HEK293 (cell line): Measurements from ENCODE around the gene AIF1.

Experiments used
- CTCF ChIA-PET: fragments of 350-600 bp; formaldehyde crosslinking; extraction: SDS; loops from one replicate; lab custom pipeline; 2021; ENCODE audit warnings: antibody characterized with exemption; lab: Yijun Ruan, JAX
- POLR2A ChIA-PET: fragments of 300-600 bp; formaldehyde crosslinking; extraction: SDS; loops from one replicate; lab custom pipeline; 2020; ENCODE audit warnings: antibody characterized with exemption, inconsistent platforms; lab: Yijun Ruan, JAX
- H3K27ac ChIP-seq: fragments of 200-500 bp; sonication (Bioruptor generic); 2 replicates; pipeline ENCODE4 v1.5.1; 2014; ENCODE audit warnings: low read depth, low read length, control low read depth, inconsistent platforms; ENCODE audit errors: extremely low read depth
- H3K36me3 ChIP-seq, 2 experiments: fragments of 200-500 bp in 1 of 2; sonication (Bioruptor generic) in 1 of 2; 1 replicate in 1 of 2; 2 replicates in 1 of 2; pipeline ENCODE4 v1.5.1; 2014 to 2017; ENCODE audit warnings: inconsistent platforms in 2 of 2, low read length in 2 of 2; ENCODE audit not compliant: control insufficient read depth in 2 of 2, insufficient read depth in 1 of 2
- H3K4me1 ChIP-seq: fragments of 200-500 bp; sonication (Bioruptor generic); 2 replicates; pipeline ENCODE4 v1.5.1; 2014; ENCODE audit warnings: mild to moderate bottlenecking, low read length, inconsistent platforms; ENCODE audit not compliant: control insufficient read depth, insufficient read depth
- H3K4me3 ChIP-seq: 2 replicates; pipeline ENCODE4 v1.5.1; 2011; ENCODE audit warnings: low read depth, mild to moderate bottlenecking, control low read depth, low read length, moderate library complexity
- H3K9me3 ChIP-seq: fragments of 200-500 bp; sonication (Bioruptor generic); 2 replicates; pipeline ENCODE4 v1.5.1; 2014; ENCODE audit warnings: low read depth, low read length, inconsistent platforms; ENCODE audit not compliant: control insufficient read depth, insufficient read depth
- BCL11A ChIP-seq: fragments of 450-650 bp; formaldehyde crosslinking; IDR thresholded peaks from 2 replicates; pipeline ENCODE4 v1.5.1; 2016; ENCODE audit warnings: low read depth, missing biosample characterization, missing genetic modification characterization
- IKZF3 ChIP-seq: fragments of 450-650 bp; IDR thresholded peaks from 2 replicates; pipeline ENCODE4 v1.5.0; 2018; ENCODE audit warnings: missing biosample characterization, mild to moderate bottlenecking, missing genetic modification characterization, moderate library complexity
- INSM2 ChIP-seq: fragments of 450-650 bp; formaldehyde crosslinking; IDR thresholded peaks from 2 replicates; pipeline ENCODE4 v1.5.1; 2016; ENCODE audit warnings: missing biosample characterization, missing genetic modification characterization
- MYNN ChIP-seq: fragments of 450-650 bp; formaldehyde crosslinking; IDR thresholded peaks from 2 replicates; pipeline ENCODE4 v1.5.1; 2016; ENCODE audit warnings: missing biosample characterization, missing genetic modification characterization, borderline replicate concordance
- REST ChIP-seq: fragments of 450-650 bp; formaldehyde crosslinking; IDR thresholded peaks from 2 replicates; pipeline ENCODE4 v1.5.1; 2016; ENCODE audit warnings: missing biosample characterization, missing genetic modification characterization
- SCRT2 ChIP-seq: fragments of 450-650 bp; formaldehyde crosslinking; IDR thresholded peaks from 2 replicates; pipeline ENCODE4 v1.5.1; 2016; ENCODE audit warnings: missing biosample characterization, missing genetic modification characterization
- ZBTB17 ChIP-seq: fragments of 450-650 bp; formaldehyde crosslinking; IDR thresholded peaks from 2 replicates; pipeline ENCODE4 v1.5.1; 2016; ENCODE audit warnings: missing biosample characterization, missing genetic modification characterization
- ZBTB44 ChIP-seq: fragments of 450-650 bp; IDR thresholded peaks from 2 replicates; pipeline ENCODE4 v1.5.1; 2018; ENCODE audit warnings: missing biosample characterization, mild to moderate bottlenecking, missing genetic modification characterization
- ZBTB48 ChIP-seq: fragments of 450-650 bp; formaldehyde crosslinking; IDR thresholded peaks from 2 replicates; pipeline ENCODE4 v1.5.1; 2016; ENCODE audit warnings: missing biosample characterization, missing genetic modification characterization
- ZBTB8A ChIP-seq: fragments of 450-650 bp; formaldehyde crosslinking; IDR thresholded peaks from 2 replicates; pipeline ENCODE4 v1.5.1; 2016; ENCODE audit warnings: missing biosample characterization, missing genetic modification characterization
- ZFHX2 ChIP-seq: fragments of 450-650 bp; formaldehyde crosslinking; conservative IDR thresholded peaks from 2 replicates; pipeline ENCODE4 v1.5.1; 2016; ENCODE audit warnings: missing biosample characterization, missing genetic modification characterization
- ZNF214 ChIP-seq: fragments of 450-650 bp; formaldehyde crosslinking; IDR thresholded peaks from 2 replicates; pipeline ENCODE4 v1.5.1; 2017; ENCODE audit warnings: missing biosample characterization, mild to moderate bottlenecking, missing genetic modification characterization, borderline replicate concordance
- ZNF341 ChIP-seq: fragments of 450-650 bp; formaldehyde crosslinking; IDR thresholded peaks from 2 replicates; pipeline ENCODE4; 2016; ENCODE audit warnings: low read depth, missing biosample characterization, missing genetic modification characterization
- ZNF404 ChIP-seq: fragments of 450-650 bp; formaldehyde crosslinking; IDR thresholded peaks from 2 replicates; pipeline ENCODE4 v1.5.1; 2017; ENCODE audit warnings: missing biosample characterization, missing genetic modification characterization
- ZNF510 ChIP-seq: fragments of 450-650 bp; formaldehyde crosslinking; IDR thresholded peaks from 2 replicates; pipeline ENCODE4 v1.5.1; 2018; ENCODE audit warnings: mild to moderate bottlenecking, missing genetic modification characterization, missing biosample characterization; ENCODE audit not compliant: insufficient replicate concordance
- ZNF530 ChIP-seq: fragments of 450-650 bp; formaldehyde crosslinking; IDR thresholded peaks from 2 replicates; pipeline ENCODE4 v1.5.1; 2016; ENCODE audit warnings: low read depth, missing biosample characterization, missing genetic modification characterization
- ZNF558 ChIP-seq: fragments of 450-650 bp; formaldehyde crosslinking; IDR thresholded peaks from 2 replicates; pipeline ENCODE4 v1.5.1; 2016; ENCODE audit warnings: missing biosample characterization, missing genetic modification characterization
- ZNF585B ChIP-seq: fragments of 450-650 bp; formaldehyde crosslinking; IDR thresholded peaks from 2 replicates; pipeline ENCODE4 v1.5.1; 2016; ENCODE audit warnings: missing biosample characterization, missing genetic modification characterization
- ZNF629 ChIP-seq: fragments of 450-650 bp; formaldehyde crosslinking; IDR thresholded peaks from 2 replicates; pipeline ENCODE4 v1.5.1; 2017; ENCODE audit warnings: missing biosample characterization, missing genetic modification characterization
- ZNF660 ChIP-seq: fragments of 450-650 bp; IDR thresholded peaks from 2 replicates; pipeline ENCODE4 v1.5.1; 2018; ENCODE audit warnings: missing biosample characterization, mild to moderate bottlenecking, missing genetic modification characterization
- ZNF747 ChIP-seq: fragments of 450-650 bp; formaldehyde crosslinking; IDR thresholded peaks from 2 replicates; pipeline ENCODE4 v1.5.1; 2016; ENCODE audit warnings: missing biosample characterization, missing genetic modification characterization
- ZNF837 ChIP-seq: fragments of 450-650 bp; formaldehyde crosslinking; IDR thresholded peaks from 2 replicates; pipeline ENCODE4 v1.5.1; 2016; ENCODE audit warnings: missing biosample characterization, missing genetic modification characterization
- ZSCAN30 ChIP-seq: fragments of 450-650 bp; IDR thresholded peaks from 2 replicates; pipeline ENCODE4 v1.5.1; 2018; ENCODE audit warnings: missing biosample characterization, mild to moderate bottlenecking, missing genetic modification characterization, moderate library complexity
- ZXDB ChIP-seq: fragments of 450-650 bp; formaldehyde crosslinking; IDR thresholded peaks from 2 replicates; pipeline ENCODE4 v1.5.1; 2016; ENCODE audit warnings: missing biosample characterization, missing genetic modification characterization
- TF ChIP-seq, protein P1 (sequence below): fragments of 450-650 bp; formaldehyde crosslinking; IDR thresholded peaks from 2 replicates; pipeline ENCODE4 v1.5.1; 2016; ENCODE audit warnings: missing biosample characterization, missing genetic modification characterization
- TF ChIP-seq, protein P2 (sequence below): fragments of 450-650 bp; formaldehyde crosslinking; IDR thresholded peaks from 2 replicates; pipeline ENCODE4 v1.5.1; 2017; ENCODE audit warnings: missing biosample characterization, mild to moderate bottlenecking, missing genetic modification characterization, moderate library complexity

Gene AIF1

DNA sequence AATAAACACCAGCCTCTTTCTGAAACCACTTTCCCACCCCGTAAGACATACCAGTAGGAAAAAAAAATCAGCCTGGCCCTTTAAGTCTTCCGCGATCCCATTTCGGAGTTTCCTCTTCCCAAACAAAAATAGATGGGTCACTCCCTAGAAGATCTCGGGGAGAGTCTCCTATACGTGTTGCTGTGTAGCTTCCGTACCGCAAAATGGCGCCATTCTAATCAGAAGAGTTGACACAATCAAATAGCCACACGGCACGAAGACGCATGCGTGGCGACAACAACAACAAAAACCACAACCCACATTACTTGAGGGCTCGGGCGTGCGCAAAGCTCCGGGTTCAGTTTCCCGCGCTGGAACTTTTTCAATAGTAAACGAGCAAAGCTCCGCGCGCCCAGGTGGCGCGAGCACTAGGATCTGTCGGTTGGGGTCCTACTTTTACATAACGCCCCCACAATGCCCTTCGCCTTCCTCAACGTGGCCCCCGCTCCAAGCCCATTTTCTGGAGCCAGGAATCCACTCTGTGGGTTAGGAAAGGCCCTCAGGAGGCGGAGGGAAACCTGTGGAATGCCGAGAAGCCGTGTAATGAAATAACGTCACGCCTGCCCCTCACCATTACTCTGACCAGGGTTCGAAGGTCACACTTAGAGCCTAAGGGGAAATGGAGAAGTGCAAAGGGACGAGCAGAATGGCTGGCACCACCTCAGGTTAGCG is 49.9 kb downstream of the AIF1 start, which contains the start of gene GPANK1:
Gene GPANK1 (minus strand): TSS at position 208 of the 711 bp plus-strand sequence. CDS start 519 bp downstream, outside the sequence.
- ChIA-PET CTCF (interaction anchor here (0.7 to 1.6 kb wide), 6 partner anchors 9 to 125 kb away, joined by 3 to 8 read pairs (median 4); partner anchors contain the start of genes APOM and BAG6), POLR2A (interaction anchor here (0.6 to 7.4 kb wide), 26 partner anchors 8 to 525 kb away, joined by 3 to 180 read pairs (median 6); partner anchors contain the start of genes ABHD16A, APOM, ATP6V1G2 and BAG6)
- Histone ChIP-seq H3K9me3 (no peaks in the 10 kb centered on the region), H3K4me1 (peaks cover 6% of the 10 kb centered on the region; the same call in 1 of the 2 replicates), H3K27ac (peak within 1 kb of the TSS; percentile 92), H3K4me3 (peak within 1 kb of the TSS; percentile 92), H3K36me3 (peaks cover 22 to 56% of the 10 kb centered on the region in 2 experiments)
- TF ChIP-seq ZNF341 (tag by site-specific recombination): peak; percentile 36; the same call in 1 of the 2 replicates
- no peak for TF ChIP-seq ZNF585B (tag by site-specific recombination)
- TF ChIP-seq ZBTB8A (tag by site-specific recombination): peak; percentile 28
- peak; percentile 55; the same call in 1 of the 2 replicates for TF ChIP-seq INSM2 (tag by site-specific recombination)
- no peak for TF ChIP-seq REST (tag by site-specific recombination)
- 0 out of 2 replicates have a peak, but pooled peaks have one; percentile 37 for TF ChIP-seq ZNF558
- no peak for TF ChIP-seq ZNF404
- TF ChIP-seq IKZF3: peak; percentile 67
- TF ChIP-seq, protein P1, sequence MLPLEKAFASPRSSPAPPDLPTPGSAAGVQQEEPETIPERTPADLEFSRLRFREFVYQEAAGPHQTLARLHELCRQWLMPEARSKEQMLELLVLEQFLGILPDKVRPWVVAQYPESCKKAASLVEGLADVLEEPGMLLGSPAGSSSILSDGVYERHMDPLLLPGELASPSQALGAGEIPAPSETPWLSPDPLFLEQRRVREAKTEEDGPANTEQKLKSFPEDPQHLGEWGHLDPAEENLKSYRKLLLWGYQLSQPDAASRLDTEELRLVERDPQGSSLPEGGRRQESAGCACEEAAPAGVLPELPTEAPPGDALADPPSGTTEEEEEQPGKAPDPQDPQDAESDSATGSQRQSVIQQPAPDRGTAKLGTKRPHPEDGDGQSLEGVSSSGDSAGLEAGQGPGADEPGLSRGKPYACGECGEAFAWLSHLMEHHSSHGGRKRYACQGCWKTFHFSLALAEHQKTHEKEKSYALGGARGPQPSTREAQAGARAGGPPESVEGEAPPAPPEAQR (tag by site-specific recombination): no peak
- TF ChIP-seq BCL11A: 0 out of 2 replicates have a peak, but pooled peaks have one; percentile 37
- TF ChIP-seq ZFHX2 (tag by site-specific recombination): peak; percentile 54
- TF ChIP-seq ZNF510 (tag by site-specific recombination): no peak
- peak; percentile 84 for TF ChIP-seq ZNF629 (tag by site-specific recombination)
- TF ChIP-seq ZXDB (tag by site-specific recombination): peak; percentile 44
- 0 out of 2 replicates have a peak, but pooled peaks have one; percentile 23 for TF ChIP-seq ZBTB48
- TF ChIP-seq ZNF837 (tag by site-specific recombination): no peak
- TF ChIP-seq ZBTB17 (tag by site-specific recombination): peak; percentile 93
- TF ChIP-seq ZBTB44: 0 out of 2 replicates have a peak, but pooled peaks have one; percentile 49
- TF ChIP-seq ZNF660: peak; percentile 42; the same call in 1 of the 2 replicates
- TF ChIP-seq MYNN (tag by site-specific recombination): 0 out of 2 replicates have a peak, but pooled peaks have one; percentile 35
- no peak for TF ChIP-seq ZSCAN30 (tag by site-specific recombination)
- TF ChIP-seq, protein P2, sequence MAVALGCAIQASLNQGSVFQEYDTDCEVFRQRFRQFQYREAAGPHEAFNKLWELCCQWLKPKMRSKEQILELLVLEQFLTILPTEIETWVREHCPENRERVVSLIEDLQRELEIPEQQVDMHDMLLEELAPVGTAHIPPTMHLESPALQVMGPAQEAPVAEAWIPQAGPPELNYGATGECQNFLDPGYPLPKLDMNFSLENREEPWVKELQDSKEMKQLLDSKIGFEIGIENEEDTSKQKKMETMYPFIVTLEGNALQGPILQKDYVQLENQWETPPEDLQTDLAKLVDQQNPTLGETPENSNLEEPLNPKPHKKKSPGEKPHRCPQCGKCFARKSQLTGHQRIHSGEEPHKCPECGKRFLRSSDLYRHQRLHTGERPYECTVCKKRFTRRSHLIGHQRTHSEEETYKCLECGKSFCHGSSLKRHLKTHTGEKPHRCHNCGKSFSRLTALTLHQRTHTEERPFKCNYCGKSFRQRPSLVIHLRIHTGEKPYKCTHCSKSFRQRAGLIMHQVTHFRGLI: peak; percentile 98
- no peak for TF ChIP-seq ZNF530 (tag by site-specific recombination)
- TF ChIP-seq SCRT2 (tag by site-specific recombination): peak; percentile 99
- TF ChIP-seq ZNF214 (tag by site-specific recombination): no peak
- no peak for TF ChIP-seq ZNF747 (tag by site-specific recombination)
